Lung (tissue), 12 donors: ENCODE measurements around the gene PBX3. TPM values are rescaled to one million over a fixed set of nuclear protein-coding genes. Genes with fewer than 3 reads are reported as not detected.
"Not testable (repeated sequence)": the region's sequence is repeated elsewhere in the genome, so short reads cannot be mapped to it uniquely, and the experiment has no call there.

Experiments used
- ATAC-seq: fragments of 200-7000 bp; cut with Tn5 transposase; one replicate; pipeline ENCODE4 v1.9.1; 2020; ENCODE audit warnings: moderate number of reproducible peaks; ENCODE audit not compliant: insufficient read depth, low FRiP score
- DNase-seq, 3 donors: peaks; one replicate each; pipeline ENCODE4 v3.0.0-alpha.2; 2013 to 2017
- H3K27ac ChIP-seq, 2 donors: one replicate each; pipeline ENCODE4 v1.5.1; 2013; ENCODE audit warnings: mild to moderate bottlenecking in 2 of 2, moderate library complexity in 2 of 2, control low read depth in 1 of 2, inconsistent platforms in 1 of 2, low read depth in 1 of 2, low read length in 1 of 2
- H3K27me3 ChIP-seq, 3 donors: one replicate each; pipeline ENCODE4 v1.5.1; 2013; ENCODE audit warnings: low read length in 2 of 3; ENCODE audit not compliant: control insufficient read depth in 3 of 3, insufficient read depth in 3 of 3
- H3K36me3 ChIP-seq, 4 donors: one replicate each; pipeline ENCODE4 v1.5.1; 2013; ENCODE audit warnings: low read length in 4 of 4, mild to moderate bottlenecking in 1 of 4, moderate library complexity in 1 of 4; ENCODE audit not compliant: control insufficient read depth in 4 of 4, insufficient read depth in 4 of 4
- H3K4me1 ChIP-seq, 5 donors: one replicate each; pipeline ENCODE4 v1.5.1; 2013; ENCODE audit warnings: low read length in 5 of 5, mild to moderate bottlenecking in 2 of 5, moderate library complexity in 1 of 5; ENCODE audit not compliant: control insufficient read depth in 5 of 5, insufficient read depth in 5 of 5
- H3K4me3 ChIP-seq: one replicate; pipeline ENCODE4 v1.5.1; 2013; ENCODE audit warnings: mild to moderate bottlenecking, control low read depth, moderate library complexity
- H3K9ac ChIP-seq, 2 donors: one replicate each; pipeline ENCODE4 v1.5.1; 2013; ENCODE audit warnings: low read length in 2 of 2, control low read depth in 1 of 2; ENCODE audit not compliant: insufficient read depth in 1 of 2
- H3K9me3 ChIP-seq, 4 donors: one replicate each; pipeline ENCODE4 v1.5.1; 2013; ENCODE audit warnings: low read length in 3 of 4, mild to moderate bottlenecking in 1 of 4, moderate library complexity in 1 of 4; ENCODE audit not compliant: control insufficient read depth in 4 of 4, insufficient read depth in 3 of 4
- CTCF ChIP-seq: IDR thresholded peaks from 2 replicates; pipeline ENCODE4 v1.5.1; 2012; ENCODE audit warnings: mild to moderate bottlenecking; ENCODE audit errors: control extremely low read depth, extremely low read depth
- WGBS, 2 donors: extraction: QIAGEN DNeasy Blood & Tissue Kit; methylation state at CpG; one replicate each; pipeline ENCODE4 v1.1.7; 2013; 5-methylcytosine and 5-hydroxymethylcytosine counted together
- polyA plus RNA-seq, 2 donors: library from polyadenylated mRNA; stranded (reverse); fragments of 200-250 nt; gene quantifications; one replicate each; pipeline ENCODE4 v1.2.1, GENCODE V29; 2013
- total RNA-seq, 2 donors: library from RNA; depleted of rRNA in 1 of 2; stranded (reverse); fragments of >200 nt in 1 of 2; gene quantifications; one replicate each; pipeline ENCODE4 v1.2.1, GENCODE V29; 2014 to 2021
- donor health status: control.
- donor health status: control.
- donor health status: Bipolar disorder and iron deficiency.
- donor health status: healthy.
- donor health status: DM: yes; HTN: yes; CAD: no.

The PBX3 gene
- total and polyA plus RNA-seq, 4 donors = 8.6 to 60.4 (median 26.4) TPM

DNA sequence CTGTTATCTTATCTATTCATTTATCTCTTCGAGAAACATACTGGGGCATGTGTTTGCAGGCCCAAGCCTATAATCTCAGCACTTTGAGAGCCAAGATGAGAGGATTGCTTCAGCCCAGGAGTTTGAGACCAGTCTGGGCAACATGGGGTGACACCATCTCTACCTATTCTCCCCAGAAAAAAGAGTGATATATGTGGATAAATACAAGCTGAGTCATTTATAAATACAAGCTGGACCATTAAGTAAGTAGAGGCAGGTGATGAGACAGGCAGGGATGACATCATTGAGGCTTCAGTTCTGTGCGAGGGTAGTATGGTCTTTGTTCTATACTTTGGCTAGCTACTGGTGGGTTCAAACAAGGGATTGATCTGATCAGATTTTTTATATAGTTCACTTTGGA, 25.6 kb downstream of the PBX3 start:
- no peaks in the 10 kb centered on the region for H3K9me3 ChIP-seq
- TF ChIP-seq CTCF = no peak
- ATAC-seq (no peak), DNase-seq (no peak)
- no peak overlapping the region for H3K27ac ChIP-seq
- 82 to 85% methylated on average over 2 of the region's 2 CpGs for WGBS, 2 donors
- peaks cover 0 to 5% (median 0%) of the 10 kb centered on the region in 5 donors for H3K4me1 ChIP-seq
- H3K36me3 ChIP-seq = peaks cover 0 to 8% (median 0%) of the 10 kb centered on the region in 4 donors
- H3K27me3 ChIP-seq = no peaks in the 10 kb centered on the region
- no peak overlapping the region for H3K9ac ChIP-seq
- no peak overlapping the region for H3K4me3 ChIP-seq

- TF ChIP-seq CTCF = no peak
- 43 to 81% methylated on average over 4 of the region's 4 CpGs for WGBS, 2 donors
- Histone ChIP-seq H3K4me3 (no peak overlapping the region), H3K27me3 (no peaks in the 10 kb centered on the region), H3K4me1 (peaks cover 0 to 5% (median 0%) of the 10 kb centered on the region in 5 donors), H3K9ac (no peak overlapping the region), H3K9me3 (no peaks in the 10 kb centered on the region), H3K27ac (no peak overlapping the region), H3K36me3 (peaks cover 0 to 8% (median 0%) of the 10 kb centered on the region in 4 donors)
- no peak for DNase-seq
- no peak for ATAC-seq
These were observed 26.9 kb downstream of the PBX3 start for GRCh38 chr9:125774106-125774505.

DNA sequence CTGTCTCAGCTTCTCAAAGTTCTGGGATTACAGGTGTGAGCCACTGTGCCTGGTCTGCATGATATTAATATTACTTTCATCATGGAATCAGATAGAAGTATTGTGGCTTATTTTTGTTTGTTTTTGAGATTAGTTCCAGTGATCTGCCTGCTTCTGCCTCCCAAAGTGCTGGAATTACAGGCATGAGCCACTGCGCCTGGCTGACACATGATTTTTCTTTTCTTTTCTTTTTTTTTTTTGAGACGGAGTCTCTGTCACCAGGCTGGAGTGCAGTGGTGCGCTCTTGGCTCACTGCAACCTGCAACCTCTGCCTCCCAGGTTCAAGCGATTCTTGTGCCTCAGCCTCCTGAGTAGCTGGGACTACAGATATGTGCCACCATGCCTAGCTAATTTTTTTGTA, 29.6 kb downstream of the PBX3 start:
- H3K27ac ChIP-seq, DNase-seq, H3K36me3 ChIP-seq, H3K27me3 ChIP-seq, H3K4me1 ChIP-seq, H3K9ac ChIP-seq, H3K4me3 ChIP-seq, H3K9me3 ChIP-seq, ATAC-seq: not testable (repeated sequence)
- WGBS, 2 donors = 93 to 94% methylated on average over 4 of the region's 4 CpGs

GRCh38 chr9:125778538-125779219, 31.5 kb downstream of the PBX3 start:
- not testable (repeated sequence) for H3K36me3 ChIP-seq, H3K9ac ChIP-seq, H3K27me3 ChIP-seq, H3K27ac ChIP-seq, ATAC-seq, DNase-seq, H3K9me3 ChIP-seq, H3K4me3 ChIP-seq, H3K4me1 ChIP-seq
- WGBS, 2 donors = 99 to 100% methylated on average over 5 of the region's 6 CpGs

DNA sequence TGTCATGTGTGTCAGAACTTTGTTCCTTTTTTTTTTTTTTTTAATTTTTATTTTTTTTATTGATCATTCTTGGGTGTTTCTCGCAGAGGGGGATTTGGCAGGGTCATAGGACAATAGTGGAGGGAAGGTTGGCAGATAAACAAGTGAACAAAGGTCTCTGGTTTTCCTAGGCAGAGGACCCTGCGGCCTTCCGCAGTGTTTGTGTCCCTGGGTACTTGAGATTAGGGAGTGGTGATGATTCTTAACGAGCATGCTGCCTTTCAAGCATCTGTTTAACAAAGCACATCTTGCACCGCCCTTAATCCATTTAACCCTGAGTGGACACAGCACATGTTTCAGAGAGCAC, 32.0 kb downstream of the PBX3 start:
- not testable (repeated sequence) for DNase-seq, H3K4me3 ChIP-seq, H3K27me3 ChIP-seq, H3K4me1 ChIP-seq, ATAC-seq, H3K27ac ChIP-seq, H3K36me3 ChIP-seq, H3K9me3 ChIP-seq, H3K9ac ChIP-seq
- WGBS, 2 donors = no CpG with 5 or more reads among the region's 5 CpGs
